DOHH2 (cell line): ENCODE data around the gene RHD.
"Not testable (repeated sequence)": the region's sequence is repeated elsewhere in the genome, so short reads cannot be mapped to it uniquely, and the experiment has no call there.

Source experiments
- CTCF ChIP-seq: fragments of 200-600 bp; sonication (generic); IDR thresholded peaks from one replicate; pipeline ENCODE4 v1.5.1; 2014; ENCODE audit warnings: antibody characterized with exemption, mild to moderate bottlenecking, low read depth, low read length; ENCODE audit not compliant: poor library complexity, severe bottlenecking
- EZH2phosphoT487 ChIP-seq: fragments of 200-600 bp; sonication (generic); IDR thresholded peaks from 2 replicates; pipeline ENCODE4 v1.6.1; 2017; ENCODE audit warnings: borderline replicate concordance, mild to moderate bottlenecking, antibody characterized with exemption, low read length, moderate library complexity, mixed read lengths

DNA sequence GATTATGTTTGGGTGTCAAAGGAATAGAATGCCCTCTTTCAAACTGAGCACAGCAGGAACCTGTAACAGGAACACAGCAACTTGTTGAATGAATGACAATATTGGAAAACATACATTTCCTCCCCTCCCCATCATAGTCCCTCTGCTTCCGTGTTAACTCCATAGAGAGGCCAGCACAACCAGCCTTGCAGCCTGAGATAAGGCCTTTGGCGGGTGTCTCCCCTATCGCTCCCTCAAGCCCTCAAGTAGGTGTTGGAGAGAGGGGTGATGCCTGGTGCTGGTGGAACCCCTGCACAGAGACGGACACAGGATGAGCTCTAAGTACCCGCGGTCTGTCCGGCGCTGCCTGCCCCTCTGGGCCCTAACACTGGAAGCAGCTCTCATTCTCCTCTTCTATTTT lies at the start of gene RHD:
- not testable (repeated sequence) for TF ChIP-seq CTCF, EZH2phosphoT487
